Body of pancreas (tissue), 4 donors: ENCODE measurements around the gene MUC5B. TPM values are rescaled to one million over a fixed set of nuclear protein-coding genes. Genes with fewer than 3 reads are reported as not detected.

Source experiments
- ATAC-seq: fragments of 150-250 bp; one replicate; pipeline ENCODE4 v1.9.1; 2016
- DNase-seq, 4 donors: peaks; one replicate each; pipeline ENCODE4 v3.0.0-alpha.2; 2019
- H3K27ac ChIP-seq, 4 donors: fragments of 200-600 bp; sonication (generic); 1 replicate in 3 of 4; 2 replicates in 1 of 4; pipeline versions ENCODE4 v1.5.1 to v1.6.1; 2016 to 2019; ENCODE audit warnings: mild to moderate bottlenecking in 1 of 4, mixed read lengths in 1 of 4, moderate library complexity in 1 of 4
- H3K27me3 ChIP-seq, 2 donors: fragments of 200-600 bp; sonication (generic); one replicate each; pipeline ENCODE4 v1.6.0; 2016; ENCODE audit warnings: mild to moderate bottlenecking in 1 of 2
- H3K36me3 ChIP-seq, 2 donors: fragments of 200-600 bp; sonication (generic); replicated peaks in 1 of 2; 2 replicates each; pipeline ENCODE4 v1.5.1; 2016; ENCODE audit warnings: low read depth in 2 of 2; ENCODE audit not compliant: insufficient read depth in 1 of 2
- H3K4me1 ChIP-seq: fragments of 200-600 bp; sonication (generic); one replicate; pipeline ENCODE4 v1.6.0; 2016
- H3K4me3 ChIP-seq, 2 donors: fragments of 200-600 bp; sonication (generic); 1 replicate in 1 of 2; 2 replicates in 1 of 2; pipeline ENCODE4 v1.5.1; 2016 to 2019
- H3K9me3 ChIP-seq, 3 donors: fragments of 200-600 bp; sonication (generic); 1 replicate in 2 of 3; 2 replicates in 1 of 3; pipeline ENCODE4 v1.5.1; 2016
- POLR2A ChIP-seq, 3 donors: fragments of 450-650 bp; IDR thresholded peaks; one replicate each; pipeline ENCODE4 v1.6.1; 2016; ENCODE audit warnings: antibody characterized with exemption in 3 of 3, mild to moderate bottlenecking in 2 of 3
- WGBS, 2 donors: methylation state at CpG; one replicate each; pipeline ENCODE4 v1.1.5; 2017; 5-methylcytosine and 5-hydroxymethylcytosine counted together
- intact Hi-C: fragments of 100-400 bp; cut with DNase I; formaldehyde crosslinking; loops from one replicate; pipeline ENCODE4 v1.15.1; 2023
- total RNA-seq, 2 donors: library from RNA; depleted of rRNA; stranded (reverse); fragments of >200 nt; gene quantifications; one replicate each; pipeline ENCODE4 v1.1.0, GENCODE V29; 2016
- TF ChIP-seq, protein P1 (sequence below), 7 experiments: fragments of 450-650 bp in 4 of 7; fragments of 200-600 bp in 3 of 7; sonication (generic) in 3 of 7; IDR thresholded peaks; one replicate each; pipeline ENCODE4 v1.5.1; 2016 to 2019; ENCODE audit warnings: antibody characterized with exemption in 7 of 7

The MUC5B gene
- total RNA-seq, 2 donors from 2014 or later, result 4.6 to 11.4 TPM

DNA sequence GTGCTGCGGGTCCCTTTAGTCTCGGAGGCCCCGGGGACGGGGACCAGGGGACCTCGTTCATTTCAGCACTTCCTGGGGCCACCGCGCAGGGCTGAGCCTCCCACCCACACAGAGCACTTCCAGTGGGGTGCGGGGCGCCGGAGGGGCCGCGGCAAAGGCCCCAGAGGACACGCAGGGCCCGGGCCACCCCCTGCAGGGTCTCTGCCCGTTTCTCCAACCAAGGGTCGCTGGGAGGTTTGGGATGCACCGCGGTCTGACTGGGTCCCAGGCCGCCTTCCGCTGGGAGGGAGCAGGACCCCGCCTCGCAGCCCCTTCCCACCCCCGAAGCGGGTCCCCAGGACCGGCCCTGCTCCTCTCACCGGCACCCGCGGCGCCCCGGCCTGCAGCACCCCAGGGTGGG, 49.1 kb downstream of the MUC5B start:
- Histone ChIP-seq H3K27me3 (no peaks in the 10 kb centered on the region), H3K4me3 (no peak overlapping the region), H3K4me1 (no peaks in the 10 kb centered on the region), H3K36me3 (peaks cover 9% of the 10 kb centered on the region in 2 donors), H3K9me3 (no peaks in the 10 kb centered on the region), H3K27ac (no peak overlapping the region)
- DNase-seq, result no peak
- TF ChIP-seq, protein P1, sequence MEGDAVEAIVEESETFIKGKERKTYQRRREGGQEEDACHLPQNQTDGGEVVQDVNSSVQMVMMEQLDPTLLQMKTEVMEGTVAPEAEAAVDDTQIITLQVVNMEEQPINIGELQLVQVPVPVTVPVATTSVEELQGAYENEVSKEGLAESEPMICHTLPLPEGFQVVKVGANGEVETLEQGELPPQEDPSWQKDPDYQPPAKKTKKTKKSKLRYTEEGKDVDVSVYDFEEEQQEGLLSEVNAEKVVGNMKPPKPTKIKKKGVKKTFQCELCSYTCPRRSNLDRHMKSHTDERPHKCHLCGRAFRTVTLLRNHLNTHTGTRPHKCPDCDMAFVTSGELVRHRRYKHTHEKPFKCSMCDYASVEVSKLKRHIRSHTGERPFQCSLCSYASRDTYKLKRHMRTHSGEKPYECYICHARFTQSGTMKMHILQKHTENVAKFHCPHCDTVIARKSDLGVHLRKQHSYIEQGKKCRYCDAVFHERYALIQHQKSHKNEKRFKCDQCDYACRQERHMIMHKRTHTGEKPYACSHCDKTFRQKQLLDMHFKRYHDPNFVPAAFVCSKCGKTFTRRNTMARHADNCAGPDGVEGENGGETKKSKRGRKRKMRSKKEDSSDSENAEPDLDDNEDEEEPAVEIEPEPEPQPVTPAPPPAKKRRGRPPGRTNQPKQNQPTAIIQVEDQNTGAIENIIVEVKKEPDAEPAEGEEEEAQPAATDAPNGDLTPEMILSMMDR (IDR thresholded peaks at IDR 0.05), result no peak
- intact Hi-C loops, result no loop called here
- no peak for ATAC-seq
- 91 to 95% methylated on average over 16 to 23 of the region's 30 CpGs for WGBS, 2 donors

- Histone ChIP-seq H3K27ac (no peak overlapping the region), H3K4me1 (no peaks in the 10 kb centered on the region), H3K4me3 (no peak overlapping the region), H3K27me3 (no peaks in the 10 kb centered on the region), H3K36me3 (peaks cover 10 to 12% of the 10 kb centered on the region in 2 donors), H3K9me3 (no peaks in the 10 kb centered on the region)
- 93 to 99% methylated on average over 18 of the region's 30 CpGs for WGBS, 2 donors
- intact Hi-C loops, result no loop called here
- ATAC-seq (no peak), DNase-seq (no peak)
- TF ChIP-seq POLR2A (IDR thresholded peaks at IDR 0.05), result no peak
- TF ChIP-seq, protein P1 (IDR thresholded peaks at IDR 0.05), result no peak
These were observed 49.7 kb downstream of the MUC5B start for GRCh38 chr11:1272531-1272930.

DNA sequence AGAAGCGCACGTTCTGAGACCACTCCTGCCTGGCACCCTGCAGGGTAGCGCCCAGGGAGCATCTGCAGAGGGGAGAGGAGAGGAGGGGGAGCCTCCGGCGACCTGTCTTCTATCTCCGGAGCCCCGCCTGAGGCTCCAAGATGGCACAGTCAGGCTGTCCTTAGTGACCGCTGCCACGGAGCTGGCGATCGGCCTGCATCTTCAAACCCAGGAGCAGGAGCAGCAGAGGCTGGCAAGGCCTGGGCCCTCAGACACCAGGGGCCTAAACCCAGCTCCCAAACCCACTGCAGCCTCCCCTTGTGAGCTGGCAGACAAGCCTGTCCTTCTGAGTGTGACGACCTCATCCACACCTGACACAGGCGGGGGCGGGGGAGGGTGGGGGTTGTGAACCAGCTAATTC, 51.6 kb downstream of the MUC5B start:
- Histone ChIP-seq H3K27ac (no peak overlapping the region), H3K27me3 (no peaks in the 10 kb centered on the region), H3K9me3 (no peaks in the 10 kb centered on the region), H3K36me3 (peaks cover 10 to 12% of the 10 kb centered on the region in 2 donors), H3K4me3 (no peak overlapping the region), H3K4me1 (no peaks in the 10 kb centered on the region)
- 91 to 95% methylated on average over 12 to 14 of the region's 14 CpGs for WGBS, 2 donors
- intact Hi-C loops, result no loop called here
- ATAC-seq (no peak), DNase-seq (no peak)
- TF ChIP-seq, protein P1 (IDR thresholded peaks at IDR 0.05), result no peak
- no peak for TF ChIP-seq POLR2A (IDR thresholded peaks at IDR 0.05)

DNA sequence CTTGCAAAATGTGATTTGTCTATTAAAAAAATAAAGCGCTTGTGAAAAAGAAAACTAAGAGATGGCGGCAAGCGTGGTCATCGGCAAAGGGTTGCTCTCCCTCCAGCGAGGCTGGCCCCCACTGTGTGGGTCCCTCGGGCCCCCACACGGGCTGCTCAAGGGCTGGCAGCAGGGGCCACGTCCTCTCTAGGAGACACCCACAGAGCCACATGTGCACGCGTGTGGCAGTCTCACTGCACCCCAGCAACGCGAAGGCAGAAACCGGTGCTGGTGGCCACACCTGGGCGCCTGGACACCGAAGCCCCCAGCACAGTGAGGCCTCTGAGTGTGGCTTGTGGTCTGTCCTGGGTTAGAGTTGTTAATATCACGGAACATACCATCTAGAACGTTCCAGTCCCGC, 52.2 kb downstream of the MUC5B start:
- WGBS, 2 donors, result 87 to 93% methylated on average over 18 of the region's 18 CpGs
- H3K27ac ChIP-seq, result no peak overlapping the region

More for the DNA sequence above, 52.2 kb downstream of the MUC5B start:
- Histone ChIP-seq H3K4me1 (no peaks in the 10 kb centered on the region), H3K9me3 (no peaks in the 10 kb centered on the region), H3K27me3 (no peaks in the 10 kb centered on the region), H3K4me3 (no peak overlapping the region), H3K36me3 (peaks cover 12 to 13% of the 10 kb centered on the region in 2 donors)
- intact Hi-C loops, result no loop called here
- no peak for DNase-seq
- TF ChIP-seq, protein P1 (IDR thresholded peaks at IDR 0.05), result no peak
- TF ChIP-seq POLR2A (IDR thresholded peaks at IDR 0.05), result no peak
- ATAC-seq, result no peak
